HepG2 (cell line): ENCODE results near the gene C1orf35. TPM values are rescaled to one million over a fixed set of nuclear protein-coding genes. Genes with fewer than 3 reads are reported as not detected.

Experiments
- AGO2 ChIP-seq: fragments of 200-400 bp; formaldehyde crosslinking; optimal IDR thresholded peaks from 2 replicates; pipeline ENCODE3; 2017; ENCODE audit warnings: mild to moderate bottlenecking, low read depth, low read length, moderate library complexity
- CBFB ChIP-seq: sonication (generic); formaldehyde crosslinking; IDR thresholded peaks from 2 replicates; pipeline ENCODE4 v1.4.0; 2020; ENCODE audit warnings: missing genetic modification reagents
- GPBP1L1 ChIP-seq: sonication (generic); formaldehyde crosslinking; IDR thresholded peaks from 2 replicates; pipeline ENCODE4 v1.5.0; 2020; ENCODE audit warnings: mild to moderate bottlenecking, missing genetic modification reagents
- HCFC1 ChIP-seq: fragments of 150-350 bp; IDR thresholded peaks from 2 replicates; pipeline ENCODE4 v1.6.1; 2014; ENCODE audit warnings: low read depth, low read length
- HMGA1 ChIP-seq: sonication (generic); formaldehyde crosslinking; conservative IDR thresholded peaks from 2 replicates; pipeline ENCODE4 v1.4.0; 2020; ENCODE audit warnings: missing genetic modification reagents
- MED8 ChIP-seq: sonication (generic); formaldehyde crosslinking; IDR thresholded peaks from 2 replicates; pipeline ENCODE4 v1.8.1; 2023; ENCODE audit warnings: mild to moderate bottlenecking, missing genetic modification reagents; ENCODE audit not compliant: insufficient replicate concordance
- POLR2G ChIP-seq: fragments of 200-400 bp; formaldehyde crosslinking; IDR thresholded peaks from 2 replicates; pipeline ENCODE4 v1.6.1; 2018; ENCODE audit warnings: mild to moderate bottlenecking, low read depth, low read length, moderate library complexity
- THAP9 ChIP-seq: sonication (generic); formaldehyde crosslinking; IDR thresholded peaks from 2 replicates; pipeline ENCODE4; 2020; ENCODE audit warnings: missing genetic modification reagents, mild to moderate bottlenecking, borderline replicate concordance
- THRA ChIP-seq: sonication (generic); formaldehyde crosslinking; IDR thresholded peaks from 2 replicates; pipeline ENCODE4 v1.4.0; 2020; ENCODE audit warnings: missing genetic modification reagents, borderline replicate concordance
- ZBED4 ChIP-seq: sonication (generic); formaldehyde crosslinking; IDR thresholded peaks from 2 replicates; pipeline ENCODE4 v1.4.0; 2020; ENCODE audit warnings: missing genetic modification reagents, borderline replicate concordance
- ZNF235 ChIP-seq: sonication (generic); formaldehyde crosslinking; IDR thresholded peaks from 2 replicates; pipeline ENCODE4 v1.8.1; 2023; ENCODE audit warnings: mild to moderate bottlenecking, missing genetic modification reagents, borderline replicate concordance
- ZNF768 ChIP-seq: sonication (generic); formaldehyde crosslinking; IDR thresholded peaks from 2 replicates; pipeline ENCODE4 v1.4.0; 2020; ENCODE audit warnings: missing genetic modification reagents
- ZNF776 ChIP-seq: sonication (generic); formaldehyde crosslinking; IDR thresholded peaks from 2 replicates; pipeline ENCODE4 v1.4.0; 2020; ENCODE audit warnings: mild to moderate bottlenecking, missing genetic modification reagents
- polyA plus RNA-seq, 8 experiments: library from polyadenylated mRNA; depleted of rRNA in 3 of 8; stranded (reverse) in 7 of 8; unstranded in 1 of 8; fragments of >200 nt; fragmentation: Illumina TruSeq in 4 of 8; extraction: Trizol in 4 of 8; gene quantifications; 2 replicates each; pipeline versions ENCODE4 v1.2.1 to v1.2.3, GENCODE V29; 2011 to 2016; ENCODE audit warnings: low read depth in 4 of 8, missing spikeins in 1 of 8, mixed read lengths in 1 of 8; ENCODE audit not compliant: insufficient read depth in 1 of 8
- total RNA-seq, 5 experiments: library from RNA; depleted of rRNA; stranded (reverse); fragments of >200 nt; fragmentation: Illumina TruSeq; extraction: Trizol; gene quantifications; 2 replicates each; pipeline ENCODE4 v1.2.3, GENCODE V29; 2016; ENCODE audit warnings: low read depth in 1 of 5
- TF ChIP-seq, protein P1 (sequence below): sonication (generic); formaldehyde crosslinking; IDR thresholded peaks from 2 replicates; pipeline ENCODE4 v1.4.0; 2020; ENCODE audit warnings: missing genetic modification reagents
- TF ChIP-seq, protein P2 (sequence below): IDR thresholded peaks from 2 replicates; pipeline ENCODE4 v1.6.1; 2016; ENCODE audit warnings: missing compliant biosample characterization, missing genetic modification reagents, borderline replicate concordance

Gene C1orf35
- total and polyA plus RNA-seq, 2 of the 13 experiments (the other 11 are each of a cell fraction or from before 2014, with no cell fraction given): 8.1 to 19.3 TPM

- TF ChIP-seq THAP9 (CRISPR knock-in tag) (peak; percentile 88; the same call in 1 of the 2 replicates), AGO2 (peak; percentile 68), THRA (CRISPR knock-in tag) (0 out of 2 replicates have a peak, but pooled peaks have one; percentile 17), MED8 (CRISPR knock-in tag) (peak; percentile 63), HCFC1 (peak; percentile 54), ZNF768 (CRISPR knock-in tag) (peak; percentile 65; the same call in 1 of the 2 replicates), ZNF235 (CRISPR knock-in tag) (peak; percentile 53; the same call in 1 of the 2 replicates), GPBP1L1 (no peak), POLR2G (peak; percentile 87), HMGA1 (CRISPR knock-in tag) (no peak), ZNF776 (CRISPR knock-in tag) (peak; percentile 91), ZBED4 (CRISPR knock-in tag) (0 out of 2 replicates have a peak, but pooled peaks have one; percentile 63), CBFB (no peak; the same call in 1 of the 2 replicates)
- TF ChIP-seq, protein P1, sequence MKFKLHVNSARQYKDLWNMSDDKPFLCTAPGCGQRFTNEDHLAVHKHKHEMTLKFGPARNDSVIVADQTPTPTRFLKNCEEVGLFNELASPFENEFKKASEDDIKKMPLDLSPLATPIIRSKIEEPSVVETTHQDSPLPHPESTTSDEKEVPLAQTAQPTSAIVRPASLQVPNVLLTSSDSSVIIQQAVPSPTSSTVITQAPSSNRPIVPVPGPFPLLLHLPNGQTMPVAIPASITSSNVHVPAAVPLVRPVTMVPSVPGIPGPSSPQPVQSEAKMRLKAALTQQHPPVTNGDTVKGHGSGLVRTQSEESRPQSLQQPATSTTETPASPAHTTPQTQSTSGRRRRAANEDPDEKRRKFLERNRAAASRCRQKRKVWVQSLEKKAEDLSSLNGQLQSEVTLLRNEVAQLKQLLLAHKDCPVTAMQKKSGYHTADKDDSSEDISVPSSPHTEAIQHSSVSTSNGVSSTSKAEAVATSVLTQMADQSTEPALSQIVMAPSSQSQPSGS (CRISPR knock-in tag): peak; percentile 84
- TF ChIP-seq, protein P2, sequence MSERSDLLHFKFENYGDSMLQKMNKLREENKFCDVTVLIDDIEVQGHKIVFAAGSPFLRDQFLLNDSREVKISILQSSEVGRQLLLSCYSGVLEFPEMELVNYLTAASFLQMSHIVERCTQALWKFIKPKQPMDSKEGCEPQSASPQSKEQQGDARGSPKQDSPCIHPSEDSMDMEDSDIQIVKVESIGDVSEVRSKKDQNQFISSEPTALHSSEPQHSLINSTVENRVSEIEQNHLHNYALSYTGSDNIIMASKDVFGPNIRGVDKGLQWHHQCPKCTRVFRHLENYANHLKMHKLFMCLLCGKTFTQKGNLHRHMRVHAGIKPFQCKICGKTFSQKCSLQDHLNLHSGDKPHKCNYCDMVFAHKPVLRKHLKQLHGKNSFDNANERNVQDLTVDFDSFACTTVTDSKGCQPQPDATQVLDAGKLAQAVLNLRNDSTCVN: peak; percentile 17; the same call in 1 of the 2 replicates
These were observed 37.0 kb upstream of the C1orf35 start, which contains the start of gene GUK1 (continued) for GRCh38 chr1:228139931-228140723.
